Erythroblast (primary cell): Measurements from ENCODE around the gene FBXO31.

Source experiments
- GATA1 ChIP-seq: IDR thresholded peaks from 2 replicates; pipeline ENCODE4 v1.6.1; 2011; ENCODE audit warnings: low read depth, mild to moderate bottlenecking, control low read depth, low read length, moderate library complexity
- POLR2A ChIP-seq: IDR thresholded peaks from 2 replicates; pipeline ENCODE4 v1.6.1; 2011; ENCODE audit warnings: mild to moderate bottlenecking, low read length

GRCh38 chr16:87351320-87351698, 32.3 kb downstream of the FBXO31 start:
- TF ChIP-seq POLR2A = no peak
- no peak for TF ChIP-seq GATA1
